IMR-90 (cell line): Measurements from ENCODE around the gene SHE. TPM values are rescaled to one million over a fixed set of nuclear protein-coding genes. Genes with fewer than 3 reads are reported as not detected.

Experiments
- ATAC-seq: fragments of 200-7000 bp; cut with Tn5 transposase; 2 replicates; pipeline ENCODE4 v1.9.1; 2020; ENCODE audit warnings: low read depth, mild to moderate bottlenecking, moderate library complexity
- BruUV-seq: library from RNA; stranded (reverse); fragments of 400-500 nt; replicated peaks from 2 replicates; lab custom pipeline; 2021; lab: Mats Ljungman, UMichigan
- CTCF ChIA-PET: fragments of 300-600 bp; formaldehyde crosslinking; extraction: SDS; loops from one replicate; lab custom pipeline; 2021; ENCODE audit warnings: antibody characterized with exemption; lab: Yijun Ruan, JAX
- POLR2A ChIA-PET: fragments of 300-600 bp; sonication (Branson Sonifier 250); formaldehyde crosslinking; loops from one replicate; lab custom pipeline; 2022; ENCODE audit warnings: antibody characterized with exemption; ENCODE audit not compliant: unreplicated experiment; lab: Charles Lee
- DNase-seq: peaks from one replicate; pipeline ENCODE4 v3.0.0; 2013
- H2AFZ ChIP-seq: replicated peaks from 2 replicates; pipeline ENCODE3; 2013; ENCODE audit warnings: low read length, mild to moderate bottlenecking; ENCODE audit not compliant: poor library complexity
- H2AK5ac ChIP-seq: 2 replicates; pipeline ENCODE4 v1.6.1; 2013; ENCODE audit warnings: low read depth, low read length, inconsistent platforms
- H2AK9ac ChIP-seq: replicated peaks from 2 replicates; pipeline ENCODE3; 2013; ENCODE audit warnings: mild to moderate bottlenecking, low read depth, low read length, moderate library complexity; ENCODE audit not compliant: poor library complexity
- H2BK120ac ChIP-seq: 2 replicates; pipeline ENCODE4 v1.6.1; 2013; ENCODE audit warnings: low read depth, low read length, inconsistent platforms
- H2BK15ac ChIP-seq: 3 replicates; pipeline ENCODE4 v1.6.1; 2013; ENCODE audit warnings: low read depth, low read length, inconsistent platforms
- H2BK20ac ChIP-seq: 2 replicates; pipeline ENCODE4 v1.6.1; 2013; ENCODE audit warnings: low read depth, mild to moderate bottlenecking, inconsistent platforms, low read length, moderate library complexity
- H2BK5ac ChIP-seq: 2 replicates; pipeline ENCODE4 v1.6.1; 2013; ENCODE audit warnings: mild to moderate bottlenecking, low read depth, low read length, inconsistent platforms; ENCODE audit not compliant: poor library complexity, severe bottlenecking
- H3K14ac ChIP-seq: replicated peaks from 2 replicates; pipeline ENCODE4 v1.6.1; 2013; ENCODE audit warnings: low read depth, low read length, inconsistent platforms
- H3K18ac ChIP-seq: 2 replicates; pipeline ENCODE4 v1.6.1; 2013; ENCODE audit warnings: low read depth, low read length, control low read depth
- H3K23ac ChIP-seq: 2 replicates; pipeline ENCODE4 v1.6.1; 2013; ENCODE audit warnings: low read depth, low read length, inconsistent platforms
- H3K27ac ChIP-seq: 2 replicates; pipeline ENCODE4 v1.5.1; 2013; ENCODE audit warnings: mild to moderate bottlenecking, control low read depth, low read length; ENCODE audit not compliant: insufficient read depth
- H3K27me3 ChIP-seq: 2 replicates; pipeline ENCODE4 v1.6.1; 2013; ENCODE audit warnings: low read length; ENCODE audit not compliant: control insufficient read depth, insufficient read depth
- H3K36me3 ChIP-seq: 2 replicates; pipeline ENCODE4 v1.6.1; 2013; ENCODE audit warnings: low read length, mixed read lengths; ENCODE audit not compliant: control insufficient read depth, insufficient read depth
- H3K4ac ChIP-seq: 2 replicates; pipeline ENCODE4 v1.6.1; 2013; ENCODE audit warnings: low read depth, low read length, inconsistent platforms
- H3K4me1 ChIP-seq: 2 replicates; pipeline ENCODE4 v1.6.1; 2013; ENCODE audit warnings: low read length, mixed read lengths; ENCODE audit not compliant: control insufficient read depth, insufficient read depth
- H3K4me2 ChIP-seq: 2 replicates; pipeline ENCODE4 v1.6.1; 2013; ENCODE audit warnings: low read depth, mild to moderate bottlenecking, control low read depth, low read length, moderate library complexity
- H3K4me3 ChIP-seq: 2 replicates; pipeline ENCODE4 v1.5.1; 2013; ENCODE audit warnings: low read depth, mild to moderate bottlenecking, control low read depth, low read length, moderate library complexity; ENCODE audit not compliant: insufficient read depth
- H3K56ac ChIP-seq: 2 replicates; pipeline ENCODE4 v1.6.1; 2013; ENCODE audit warnings: low read length, inconsistent platforms; ENCODE audit not compliant: insufficient read depth; ENCODE audit errors: extremely low read depth
- H3K79me1 ChIP-seq, 2 experiments: 2 replicates each; pipeline ENCODE4 v1.6.1; 2013; ENCODE audit warnings: low read length in 2 of 2, inconsistent platforms in 1 of 2, low read depth in 1 of 2
- H3K9ac ChIP-seq: 2 replicates; pipeline ENCODE4 v1.6.1; 2013; ENCODE audit warnings: low read depth, low read length, control low read depth
- H3K9me1 ChIP-seq: 2 replicates; pipeline ENCODE4 v1.6.1; 2013; ENCODE audit warnings: low read length, inconsistent platforms; ENCODE audit not compliant: insufficient read depth
- H3K9me3 ChIP-seq: 2 replicates; pipeline ENCODE4 v1.6.1; 2013; ENCODE audit warnings: low read length; ENCODE audit not compliant: control insufficient read depth, insufficient read depth
- H4K20me1 ChIP-seq: 2 replicates; pipeline ENCODE4 v1.6.1; 2013; ENCODE audit warnings: low read length, inconsistent platforms; ENCODE audit not compliant: insufficient read depth
- H4K5ac ChIP-seq: 2 replicates; pipeline ENCODE4 v1.6.1; 2013; ENCODE audit warnings: mild to moderate bottlenecking, low read depth, low read length, control low read depth
- H4K8ac ChIP-seq, 2 experiments: 2 replicates each; pipeline ENCODE4 v1.6.1; 2013; ENCODE audit warnings: low read depth in 2 of 2, low read length in 2 of 2, control low read depth in 1 of 2, inconsistent platforms in 1 of 2
- H4K91ac ChIP-seq: 2 replicates; pipeline ENCODE4 v1.6.1; 2013; ENCODE audit warnings: low read depth, low read length, inconsistent platforms; ENCODE audit not compliant: insufficient read depth
- BHLHE40 ChIP-seq: fragments of 150-350 bp; IDR thresholded peaks from 2 replicates; pipeline ENCODE4 v1.6.1; 2016; ENCODE audit warnings: mild to moderate bottlenecking, low read depth, low read length
- FOS ChIP-seq: fragments of 150-350 bp; IDR thresholded peaks from 2 replicates; pipeline ENCODE4 v1.6.1; 2016; ENCODE audit warnings: low read depth, low read length
- MAZ ChIP-seq: IDR thresholded peaks from 2 replicates; pipeline ENCODE4 v1.6.1; 2012; ENCODE audit warnings: low read depth, mild to moderate bottlenecking, low read length, improper control_type of control experiment, moderate library complexity, borderline replicate concordance
- RAD21 ChIP-seq: IDR thresholded peaks from 2 replicates; pipeline ENCODE4 v1.6.1; 2012; ENCODE audit warnings: low read length, improper control_type of control experiment
- RCOR1 ChIP-seq: IDR thresholded peaks from 2 replicates; pipeline ENCODE4 v1.6.1; 2012; ENCODE audit warnings: mild to moderate bottlenecking, low read length, improper control_type of control experiment; ENCODE audit not compliant: insufficient replicate concordance
- WGBS, 2 experiments: methylation state at CpG; one replicate each; pipeline versions ENCODE4 v1.1.5 to v1.1.7; 2013; ENCODE audit warnings: missing lambda C conversion rate in 2 of 2; ENCODE audit not compliant: insufficient read length in 1 of 2; ENCODE audit errors: extremely low coverage in 2 of 2; 5-methylcytosine and 5-hydroxymethylcytosine counted together
- dilution Hi-C: fragments of 300-500 bp; cut with HindIII; formaldehyde crosslinking; loops from one replicate; pipeline ENCODE4 v1.14.3; 2018; ENCODE audit warnings: low sequenced_read_pairs; ENCODE audit not compliant: unreplicated experiment
- in situ Hi-C: fragments of 300-500 bp; cut with MboI; formaldehyde crosslinking; loops from 3 replicates; pipeline ENCODE4 v1.14.3; 2019; ENCODE audit warnings: low sequenced_read_pairs, inconsistent platforms, mixed read lengths
- intact Hi-C: fragments of 100-400 bp; cut with micrococcal nuclease; formaldehyde crosslinking; loops from 2 replicates; pipeline ENCODE4 v1.10.0; 2022
- polyA plus RNA-seq, 3 experiments: library from polyadenylated mRNA; depleted of rRNA; stranded (reverse); fragments of >200 nt; gene quantifications; 2 replicates each; pipeline ENCODE4 v1.2.3, GENCODE V29; 2012; ENCODE audit warnings: low replicate concordance in 1 of 3
- total RNA-seq: library from RNA; depleted of rRNA; stranded (reverse); fragments of >200 nt; gene quantifications from 2 replicates; pipeline ENCODE4 v1.2.3, GENCODE V29; 2012

Gene SHE
- total and polyA plus RNA-seq, 2 of the 4 experiments (the other 2 are of a cell fraction) = not detected

GRCh38 chr1:154445040-154445472 is 57.2 kb downstream of the SHE start:
- Histone ChIP-seq H3K36me3 (peaks cover 27% of the 10 kb centered on the region), H3K9me1 (peaks cover 13% of the 10 kb centered on the region), H3K79me1 (no peaks in the 10 kb centered on the region), H3K4me1 (peaks cover 29% of the 10 kb centered on the region), H3K4me2 (peak overlapping the region; percentile 4; the same call in 1 of the 2 replicates), H3K56ac (no peak overlapping the region), H2AFZ (peak overlapping the region; percentile 14), H4K8ac (no peak overlapping the region), H4K20me1 (peaks cover 24% of the 10 kb centered on the region; the same call in 1 of the 2 replicates), H3K4ac (peak overlapping the region; percentile 0; the same call in 1 of the 2 replicates), H2BK15ac (no peak overlapping the region), H3K27ac (peak overlapping the region; percentile 39; the same call in 1 of the 2 replicates), H3K27me3 (peaks cover 8% of the 10 kb centered on the region), H3K14ac (no peak overlapping the region), H3K18ac (peak overlapping the region; percentile 30), H4K91ac (peak overlapping the region; percentile 32; the same call in 1 of the 2 replicates), H2BK20ac (peak overlapping the region; percentile 2; the same call in 1 of the 2 replicates), H3K4me3 (no peak overlapping the region), H3K9ac (no peak overlapping the region), H3K9me3 (no peaks in the 10 kb centered on the region), H3K23ac (no peak overlapping the region), H2AK5ac (no peak overlapping the region), H2AK9ac (no peak overlapping the region), H2BK5ac (peak overlapping the region; percentile 22), H2BK120ac (0 out of 2 replicates have a peak overlapping the region, but pooled peaks have one; percentile 0), H4K5ac (peak overlapping the region; percentile 8; the same call in 1 of the 2 replicates)
- ChIA-PET CTCF (no interaction called here), POLR2A (no interaction called here)
- peak; percentile 95 for DNase-seq
- no TSS peak for BruUV-seq
- dilution Hi-C loops (no loop called here), intact Hi-C loops (loop anchor here (5.0 to 10.0 kb wide), 2 partner anchors 93 to 170 kb away; partner anchors contain the start of gene HAX1), in situ Hi-C loops (no loop called here)
- peak; percentile 32 for TF ChIP-seq RAD21
- TF ChIP-seq FOS = peak; percentile 94
- no peak for TF ChIP-seq RCOR1
- peak; percentile 92 for TF ChIP-seq BHLHE40
- peak; percentile 54; the same call in 1 of the 2 replicates for TF ChIP-seq MAZ
- peak; percentile 64 for ATAC-seq
- no CpG with 5 or more reads among the region's 7 CpGs for WGBS, 2 experiments
